K562 (cell line): Measurements from ENCODE around the gene ADAP1.

ENCODE experiments used
- BACH1 ChIP-seq: fragments of 200-800 bp; sonication (Bioruptor generic); IDR thresholded peaks from 2 replicates; pipeline ENCODE4 v1.6.1; 2016; ENCODE audit warnings: missing genetic modification characterization, missing compliant biosample characterization
- CTCF ChIP-seq, 3 experiments: IDR thresholded peaks in 2 of 3; conservative IDR thresholded peaks in 1 of 3; 2 replicates each; pipeline ENCODE4 v1.5.1; 2011 to 2012; ENCODE audit warnings: low read length in 3 of 3, mild to moderate bottlenecking in 3 of 3, control low read depth in 2 of 3, improper control_type of control experiment in 1 of 3, inconsistent platforms in 1 of 3, low read depth in 1 of 3, mixed read lengths in 1 of 3, moderate library complexity in 1 of 3; ENCODE audit not compliant: insufficient read depth in 2 of 3
- ELF4 ChIP-seq: fragments of 450-650 bp; formaldehyde crosslinking; IDR thresholded peaks from 2 replicates; pipeline ENCODE4 v1.4.0; 2022; ENCODE audit warnings: missing genetic modification characterization
- EZH2 ChIP-seq: IDR thresholded peaks from 2 replicates; pipeline ENCODE4 v1.6.1; 2012; ENCODE audit warnings: low read depth, mild to moderate bottlenecking, inconsistent platforms, low read length, borderline replicate concordance
- FOSL1 ChIP-seq: fragments of 200-800 bp; sonication (Bioruptor generic); conservative IDR thresholded peaks from 2 replicates; pipeline ENCODE4 v1.6.1; 2016; ENCODE audit warnings: missing genetic modification characterization, missing compliant biosample characterization
- IFI16 ChIP-seq: fragments of 250-450 bp; sonication (Bioruptor Pico); IDR thresholded peaks from 2 replicates; pipeline ENCODE4 v2.1.2; 2022; ENCODE audit warnings: mild to moderate bottlenecking, inconsistent platforms
- KLF16 ChIP-seq: IDR thresholded peaks from 2 replicates; pipeline ENCODE4 v1.6.1; 2016; ENCODE audit warnings: antibody characterized with exemption
- MNT ChIP-seq, 2 experiments: fragments of 450-650 bp; conservative IDR thresholded peaks; 2 replicates each; pipeline ENCODE4 v1.6.1; 2017; ENCODE audit warnings: mild to moderate bottlenecking in 2 of 2, moderate library complexity in 2 of 2
- MYNN ChIP-seq, 2 experiments: sonication (generic); formaldehyde crosslinking in 1 of 2; IDR thresholded peaks; 2 replicates each; pipeline versions ENCODE4 v1.5.0 to v1.6.1; 2016 to 2020; ENCODE audit warnings: antibody characterized with exemption in 1 of 2, missing genetic modification reagents in 1 of 2
- POLR2A ChIP-seq: fragments of 450-650 bp; conservative IDR thresholded peaks from 2 replicates; pipeline ENCODE4 v1.6.1; 2016
- RB1 ChIP-seq: fragments of 450-650 bp; IDR thresholded peaks from 2 replicates; pipeline ENCODE4 v1.6.1; 2017; ENCODE audit warnings: low read depth, mild to moderate bottlenecking
- USF2 ChIP-seq: sonication (generic); formaldehyde crosslinking; IDR thresholded peaks from 2 replicates; pipeline ENCODE4 v1.5.0; 2020; ENCODE audit warnings: missing genetic modification reagents

DNA sequence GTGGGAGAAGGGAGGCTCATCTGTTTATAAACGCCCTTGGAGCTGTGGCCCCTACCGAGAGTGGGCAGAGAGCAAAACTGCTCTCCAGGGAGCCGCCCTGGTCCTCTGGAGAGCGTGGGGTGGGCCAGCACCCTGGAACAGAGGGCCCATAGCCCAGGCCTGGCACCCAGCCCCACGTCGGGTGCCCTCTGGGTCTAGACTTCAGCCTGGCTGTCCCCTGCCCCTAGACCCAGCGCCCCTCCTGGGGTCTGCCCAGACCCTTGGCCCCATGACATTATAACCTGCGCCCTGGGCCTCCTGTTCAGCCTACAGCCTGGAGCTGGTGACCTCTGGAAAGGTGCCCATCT, 53.5 kb downstream of the ADAP1 start:
- TF ChIP-seq ELF4 (CRISPR knock-in tag) = no peak
- no peak for TF ChIP-seq CTCF (IDR thresholded peaks at IDR 0.05 in 2 of 3, conservative IDR thresholded peaks at IDR 0.05 in 1 of 3; ENCODE audit: insufficient read depth in 2 of 3, low read depth in 1 of 3, low read length in 3 of 3)
- TF ChIP-seq FOSL1 (tag) = no peak
- no peak for TF ChIP-seq RB1
- TF ChIP-seq POLR2A = no peak
- TF ChIP-seq USF2 (CRISPR knock-in tag) = no peak
- TF ChIP-seq EZH2 = no peak
- no peak for TF ChIP-seq MYNN (IDR thresholded peaks at IDR 0.05)
- TF ChIP-seq MYNN (CRISPR knock-in tag; IDR thresholded peaks at IDR 0.05) = no peak
- no peak for TF ChIP-seq KLF16
- TF ChIP-seq MNT (conservative IDR thresholded peaks at IDR 0.05) = no peak
- TF ChIP-seq IFI16 (CRISPR knock-in tag) = no peak
- no peak for TF ChIP-seq BACH1 (tag)
